ENCODE results near the gene NAA15. TPM values are rescaled to one million over a fixed set of nuclear protein-coding genes. Genes with fewer than 3 reads are reported as not detected.

The NAA15 gene
- total RNA-seq, 1 experiment from 2014 or later, result 55.0 TPM

- CTCF ChIA-PET, result interaction anchor here (0.6 kb wide), 1 partner anchor 288 kb away, joined by 6 read pairs; no protein-coding TSS in a partner anchor
- Histone ChIP-seq H3K9me3 (ENCODE audit: control insufficient read depth, insufficient read depth, low read depth, low read length) (no peaks in the 10 kb centered on the region), H3K27ac (ENCODE audit: low read length) (peak within 1 kb of the TSS; percentile 92), H3K36me3 (ENCODE audit: control insufficient read depth, insufficient read depth, low read length) (peaks cover 10% of the 10 kb centered on the region), H3K27me3 (ENCODE audit: control insufficient read depth, insufficient read depth, low read length) (no peaks in the 10 kb centered on the region), H3K4me1 (ENCODE audit: control insufficient read depth, insufficient read depth, low read length) (peaks cover 19% of the 10 kb centered on the region), H3K4me3 (ENCODE audit: low read depth in 2 of 2, low read length in 2 of 2) (peak within 1 kb of the TSS; percentile 71 to 95)
- no peak for TF ChIP-seq SIN3A (IDR thresholded peaks at IDR 0.05; ENCODE audit: borderline replicate concordance, insufficient read depth, low read depth, low read length)
- TF ChIP-seq, protein P1, sequence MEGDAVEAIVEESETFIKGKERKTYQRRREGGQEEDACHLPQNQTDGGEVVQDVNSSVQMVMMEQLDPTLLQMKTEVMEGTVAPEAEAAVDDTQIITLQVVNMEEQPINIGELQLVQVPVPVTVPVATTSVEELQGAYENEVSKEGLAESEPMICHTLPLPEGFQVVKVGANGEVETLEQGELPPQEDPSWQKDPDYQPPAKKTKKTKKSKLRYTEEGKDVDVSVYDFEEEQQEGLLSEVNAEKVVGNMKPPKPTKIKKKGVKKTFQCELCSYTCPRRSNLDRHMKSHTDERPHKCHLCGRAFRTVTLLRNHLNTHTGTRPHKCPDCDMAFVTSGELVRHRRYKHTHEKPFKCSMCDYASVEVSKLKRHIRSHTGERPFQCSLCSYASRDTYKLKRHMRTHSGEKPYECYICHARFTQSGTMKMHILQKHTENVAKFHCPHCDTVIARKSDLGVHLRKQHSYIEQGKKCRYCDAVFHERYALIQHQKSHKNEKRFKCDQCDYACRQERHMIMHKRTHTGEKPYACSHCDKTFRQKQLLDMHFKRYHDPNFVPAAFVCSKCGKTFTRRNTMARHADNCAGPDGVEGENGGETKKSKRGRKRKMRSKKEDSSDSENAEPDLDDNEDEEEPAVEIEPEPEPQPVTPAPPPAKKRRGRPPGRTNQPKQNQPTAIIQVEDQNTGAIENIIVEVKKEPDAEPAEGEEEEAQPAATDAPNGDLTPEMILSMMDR (IDR thresholded peaks at IDR 0.05), result no peak
- ATAC-seq (peak; percentile 6; the same call in 1 of the 2 replicates), DNase-seq (ENCODE audit: low read depth, low spot score) (peak; percentile 38)
- intact Hi-C loops (cut with micrococcal nuclease; ENCODE audit: unreplicated experiment), result loop anchor here (10.0 kb wide), 1 partner anchor 80 kb away; no protein-coding TSS in a partner anchor
- BruUV-seq (replicated peaks), result TSS peak; percentile 65
- in situ Hi-C loops (cut with HindIII; ENCODE audit: low pct_unique_long_range_greater_than_20kb, low sequenced_read_pairs), result no loop called here
- POLR2A ChIA-PET, result no interaction called here
These were observed 153.1 kb downstream of the NAA15 start, which contains the start of gene RAB33B for GRCh38 chr4:139454111-139455045. RAB33B (plus strand) TSS chr4:139454121; CDS start chr4:139454196, 75 bp downstream.

DNA sequence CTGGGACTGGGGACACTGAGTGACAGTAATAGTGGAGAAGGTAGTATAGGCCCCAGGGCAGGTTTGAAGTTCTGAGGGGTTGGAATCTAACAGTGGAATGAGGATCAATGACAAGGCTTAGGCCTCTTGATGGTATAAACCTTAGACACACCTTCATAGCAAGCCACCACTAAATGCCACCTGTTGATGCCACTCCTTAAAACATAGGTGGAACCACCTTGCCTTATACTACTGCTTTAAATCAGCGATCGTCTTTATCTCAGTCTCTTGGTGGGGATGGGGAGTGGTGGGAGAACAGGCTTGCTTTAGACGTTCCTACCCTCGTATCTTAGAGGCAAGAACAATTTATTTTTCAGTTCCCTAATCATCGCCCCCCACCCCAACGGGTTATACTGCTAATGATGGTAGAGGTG, 153.8 kb downstream of the NAA15 start:
- Histone ChIP-seq H3K27ac (ENCODE audit: low read length) (peak overlapping the region; percentile 81), H3K36me3 (ENCODE audit: control insufficient read depth, insufficient read depth, low read length) (peaks cover 10% of the 10 kb centered on the region), H3K9me3 (ENCODE audit: control insufficient read depth, insufficient read depth, low read depth, low read length) (no peaks in the 10 kb centered on the region), H3K4me1 (ENCODE audit: control insufficient read depth, insufficient read depth, low read length) (peaks cover 19% of the 10 kb centered on the region), H3K4me3 (ENCODE audit: low read depth in 2 of 2, low read length in 2 of 2) (peak overlapping the region; percentile 71 to 95), H3K27me3 (ENCODE audit: control insufficient read depth, insufficient read depth, low read length) (no peaks in the 10 kb centered on the region)
- ChIA-PET CTCF (no interaction called here), POLR2A (no interaction called here)
- intact Hi-C loops (cut with micrococcal nuclease; ENCODE audit: unreplicated experiment) (loop anchor here (10.0 kb wide), 1 partner anchor 80 kb away; no protein-coding TSS in a partner anchor), in situ Hi-C loops (cut with HindIII; ENCODE audit: low pct_unique_long_range_greater_than_20kb, low sequenced_read_pairs) (no loop called here)
- no peak for DNase-seq (ENCODE audit: low read depth, low spot score)
- BruUV-seq (replicated peaks), result no TSS peak
- ATAC-seq, result no peak
- TF ChIP-seq, protein P1 (IDR thresholded peaks at IDR 0.05), result no peak
- TF ChIP-seq POLR2AphosphoS5 (IDR thresholded peaks at IDR 0.05; ENCODE audit: low read depth, low read length) (no peak), TCF7L2 (IDR thresholded peaks at IDR 0.05; ENCODE audit: low read depth, low read length) (no peak), SIN3A (IDR thresholded peaks at IDR 0.05; ENCODE audit: borderline replicate concordance, insufficient read depth, low read depth, low read length) (no peak)
- TF ChIP-seq, protein P2, sequence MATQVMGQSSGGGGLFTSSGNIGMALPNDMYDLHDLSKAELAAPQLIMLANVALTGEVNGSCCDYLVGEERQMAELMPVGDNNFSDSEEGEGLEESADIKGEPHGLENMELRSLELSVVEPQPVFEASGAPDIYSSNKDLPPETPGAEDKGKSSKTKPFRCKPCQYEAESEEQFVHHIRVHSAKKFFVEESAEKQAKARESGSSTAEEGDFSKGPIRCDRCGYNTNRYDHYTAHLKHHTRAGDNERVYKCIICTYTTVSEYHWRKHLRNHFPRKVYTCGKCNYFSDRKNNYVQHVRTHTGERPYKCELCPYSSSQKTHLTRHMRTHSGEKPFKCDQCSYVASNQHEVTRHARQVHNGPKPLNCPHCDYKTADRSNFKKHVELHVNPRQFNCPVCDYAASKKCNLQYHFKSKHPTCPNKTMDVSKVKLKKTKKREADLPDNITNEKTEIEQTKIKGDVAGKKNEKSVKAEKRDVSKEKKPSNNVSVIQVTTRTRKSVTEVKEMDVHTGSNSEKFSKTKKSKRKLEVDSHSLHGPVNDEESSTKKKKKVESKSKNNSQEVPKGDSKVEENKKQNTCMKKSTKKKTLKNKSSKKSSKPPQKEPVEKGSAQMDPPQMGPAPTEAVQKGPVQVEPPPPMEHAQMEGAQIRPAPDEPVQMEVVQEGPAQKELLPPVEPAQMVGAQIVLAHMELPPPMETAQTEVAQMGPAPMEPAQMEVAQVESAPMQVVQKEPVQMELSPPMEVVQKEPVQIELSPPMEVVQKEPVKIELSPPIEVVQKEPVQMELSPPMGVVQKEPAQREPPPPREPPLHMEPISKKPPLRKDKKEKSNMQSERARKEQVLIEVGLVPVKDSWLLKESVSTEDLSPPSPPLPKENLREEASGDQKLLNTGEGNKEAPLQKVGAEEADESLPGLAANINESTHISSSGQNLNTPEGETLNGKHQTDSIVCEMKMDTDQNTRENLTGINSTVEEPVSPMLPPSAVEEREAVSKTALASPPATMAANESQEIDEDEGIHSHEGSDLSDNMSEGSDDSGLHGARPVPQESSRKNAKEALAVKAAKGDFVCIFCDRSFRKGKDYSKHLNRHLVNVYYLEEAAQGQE (IDR thresholded peaks at IDR 0.05; ENCODE audit: insufficient read depth in 1 of 2, low read depth in 2 of 2, low read length in 1 of 2), result no peak

All from Panc1 (cell line).